NCI-H524 treated with DMSO at 0.1 percent for 48 hours (cell line): ENCODE measurements around the gene TNIP1.

Experiments
- DNase-seq: peaks from one replicate; lab custom pipeline; 2025; lab: John Stamatoyannopoulos, UW

The TNIP1 gene

DNA sequence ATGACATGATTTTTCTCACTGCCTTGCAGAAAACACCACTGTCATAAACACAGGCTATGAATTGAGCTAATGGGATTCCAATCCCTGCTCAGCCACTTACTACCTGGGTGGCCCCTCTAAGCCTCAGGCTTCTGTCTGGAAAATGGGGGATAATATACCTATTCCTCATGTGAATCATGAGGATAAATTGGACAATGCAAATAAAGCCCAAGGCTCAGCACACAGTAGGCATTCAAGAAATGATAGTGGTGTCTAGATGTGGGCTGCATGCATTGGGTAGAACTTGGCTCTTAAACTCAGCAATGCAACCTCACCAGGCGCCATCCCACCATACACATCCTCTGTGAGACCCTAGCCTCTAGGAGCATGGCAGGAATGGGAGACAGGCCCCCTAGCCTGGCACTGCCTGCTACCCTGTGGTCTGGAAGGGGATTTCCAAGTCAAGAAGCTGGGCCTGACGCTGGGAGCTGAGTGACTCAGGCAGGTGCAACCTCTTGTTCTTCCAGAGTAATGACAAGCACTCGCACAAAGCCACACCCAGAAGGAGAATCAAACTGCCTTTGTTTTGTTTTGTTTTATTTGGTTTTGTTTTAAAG lies 2.3 kb upstream of the TNIP1 start:
- no peak for DNase-seq

DNA sequence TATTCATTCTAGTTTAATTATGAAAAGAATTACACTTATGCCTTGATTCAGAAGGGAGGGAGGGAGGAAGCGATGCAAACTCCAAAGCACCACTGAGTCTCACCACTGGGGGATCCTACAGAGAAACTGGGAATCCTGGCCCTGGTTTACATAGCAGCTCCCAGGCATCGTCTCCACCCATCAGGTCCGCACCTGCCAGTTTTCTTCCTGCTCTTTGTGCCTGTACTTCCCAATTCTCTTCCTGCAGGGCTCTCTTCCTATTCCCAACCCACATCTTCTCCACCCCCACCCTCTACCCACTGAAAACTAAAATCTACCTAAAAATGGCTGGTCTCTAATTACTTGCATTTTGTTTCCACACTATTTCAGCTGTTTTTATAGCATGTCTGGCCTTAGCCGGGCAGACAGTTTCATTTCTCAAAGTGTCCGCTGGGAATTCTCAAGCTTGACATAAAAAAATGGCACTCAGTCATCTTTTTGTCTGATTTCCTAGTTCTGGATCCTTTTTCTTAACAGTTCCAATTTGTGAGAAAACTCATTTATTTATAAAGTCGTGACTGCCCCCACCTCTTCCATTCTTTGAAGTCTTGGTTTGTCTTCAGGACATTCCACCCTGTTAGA lies 1.6 kb upstream of the TNIP1 start:
- DNase-seq: no peak

DNA sequence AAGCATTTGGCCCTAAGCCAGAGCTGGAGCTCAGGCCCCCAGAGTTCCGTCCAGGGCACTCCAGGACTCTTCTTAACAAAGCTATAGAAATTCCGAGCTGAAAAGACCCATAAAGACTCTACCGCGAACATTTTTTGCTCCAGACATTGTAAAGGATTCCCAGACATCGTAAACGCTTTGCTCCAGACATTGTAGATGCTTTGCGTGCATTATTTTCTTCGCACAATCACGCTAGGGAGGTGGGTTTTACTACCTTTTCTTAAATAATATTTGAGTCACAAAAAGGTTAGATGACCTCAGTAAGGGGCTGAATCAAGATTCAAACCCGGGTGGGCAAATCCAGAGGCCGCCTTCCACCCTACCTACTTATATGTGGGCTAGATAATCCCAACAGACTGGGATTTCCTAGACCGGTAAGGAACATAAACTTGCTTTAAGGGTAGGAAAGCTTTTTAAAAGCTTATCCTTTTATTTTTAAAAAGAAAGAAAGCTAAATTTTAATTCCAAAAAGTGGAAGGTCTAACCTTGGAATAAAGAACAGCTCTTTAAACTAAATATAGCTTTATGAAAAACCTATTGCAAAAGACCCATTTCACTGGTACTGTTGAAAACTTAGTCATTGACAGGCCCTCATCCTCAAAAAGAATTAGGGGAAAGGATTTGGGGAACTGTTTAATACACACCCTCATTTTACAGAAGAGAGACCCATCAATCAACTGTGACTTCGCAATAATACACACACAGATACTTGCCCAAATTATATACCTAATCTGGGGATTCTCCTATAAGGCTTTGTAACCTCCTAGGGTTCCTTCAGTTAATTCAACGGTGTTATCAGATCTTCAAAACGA lies 822 bp upstream of the TNIP1 start:
- no peak for DNase-seq

DNA sequence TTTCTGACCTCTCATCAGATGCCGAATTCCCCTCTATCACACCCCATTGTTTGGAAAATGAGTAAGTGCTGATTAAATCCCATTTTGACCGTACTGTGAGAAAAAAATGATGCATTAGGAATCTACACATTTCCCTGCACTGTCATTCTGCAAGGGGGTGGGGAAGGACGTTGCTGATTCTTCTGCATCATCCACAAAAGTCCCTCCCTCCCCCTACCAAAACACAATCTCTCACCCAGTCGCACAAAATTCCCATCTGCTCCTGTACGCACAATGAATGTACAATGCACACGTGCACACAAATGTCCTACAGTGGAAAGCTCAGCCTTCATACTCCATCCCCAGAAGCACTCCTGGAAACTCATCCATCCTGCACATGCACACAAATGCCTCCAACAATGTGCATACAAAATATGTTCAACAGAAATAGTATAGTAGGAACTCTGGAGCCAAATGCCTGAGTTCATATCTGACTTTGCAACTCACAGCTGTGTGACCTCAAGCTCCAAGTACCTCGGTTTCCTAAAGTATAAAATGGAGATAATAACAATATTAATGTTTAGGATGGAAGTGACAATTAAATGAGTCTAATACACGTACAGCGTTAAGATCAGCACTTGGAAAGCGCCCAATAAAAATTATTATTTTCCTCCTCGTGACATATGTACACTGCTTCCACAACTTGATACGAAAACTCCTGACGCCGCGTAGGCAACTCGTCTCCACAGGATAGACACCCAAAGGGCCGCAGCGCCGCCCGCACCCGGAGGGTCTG lies 809 bp downstream of the TNIP1 start:
- no peak for DNase-seq

DNA sequence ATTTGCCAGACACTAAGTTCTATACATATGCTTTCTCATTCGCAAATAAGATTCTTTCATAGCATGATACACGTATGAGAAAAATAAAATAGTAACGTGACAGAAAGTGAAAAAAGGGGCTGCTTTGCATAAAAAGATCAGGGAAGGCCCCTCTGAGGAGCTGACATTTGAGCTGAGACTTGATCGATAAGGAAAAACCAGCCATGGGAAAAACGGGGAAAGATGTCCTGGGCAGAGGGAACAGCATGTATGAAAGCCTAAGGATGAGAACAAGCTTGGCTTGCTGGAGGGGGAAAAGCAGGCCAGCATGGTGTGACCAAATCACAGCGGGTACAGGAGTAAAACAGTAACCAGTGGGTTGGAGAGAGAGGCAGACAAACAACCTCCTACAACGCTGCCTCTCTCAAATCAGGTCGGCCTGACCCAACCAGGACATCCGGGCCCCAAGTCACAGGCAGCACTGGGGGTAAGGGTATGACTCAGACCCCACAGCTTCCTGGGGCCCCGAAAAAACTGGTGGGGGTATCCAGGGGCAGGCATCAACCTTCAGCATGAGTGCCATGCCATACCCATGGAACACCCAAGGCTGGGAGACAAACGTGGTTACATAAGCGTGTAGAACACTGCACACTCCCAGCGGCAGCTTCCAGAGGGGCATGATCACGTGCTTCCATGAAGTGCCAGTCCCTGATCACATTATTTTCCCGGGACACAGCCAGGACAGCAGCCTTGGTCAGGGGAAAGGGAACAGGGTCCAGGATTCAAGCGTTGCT lies 2.2 kb downstream of the TNIP1 start:
- DNase-seq: no peak

DNA sequence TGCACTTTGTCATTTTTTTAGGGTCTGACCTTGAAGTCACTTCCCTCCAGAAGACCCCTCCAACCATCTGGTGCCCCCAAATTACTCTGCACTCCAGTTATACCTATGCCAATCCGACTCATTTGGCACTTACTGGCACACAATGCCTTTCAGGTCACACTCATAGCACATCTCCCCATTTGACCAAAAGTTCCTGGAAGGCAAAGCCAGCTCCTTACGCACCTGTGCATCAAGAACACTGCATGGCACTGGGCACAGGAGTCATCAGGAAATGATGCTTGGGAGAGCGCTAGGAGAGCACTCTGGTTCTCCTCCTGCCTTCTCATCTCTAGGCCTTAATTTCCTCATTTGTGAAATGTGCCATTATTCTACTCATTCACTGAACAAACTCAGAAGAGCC lies 2.9 kb downstream of the TNIP1 start:
- no peak for DNase-seq

DNA sequence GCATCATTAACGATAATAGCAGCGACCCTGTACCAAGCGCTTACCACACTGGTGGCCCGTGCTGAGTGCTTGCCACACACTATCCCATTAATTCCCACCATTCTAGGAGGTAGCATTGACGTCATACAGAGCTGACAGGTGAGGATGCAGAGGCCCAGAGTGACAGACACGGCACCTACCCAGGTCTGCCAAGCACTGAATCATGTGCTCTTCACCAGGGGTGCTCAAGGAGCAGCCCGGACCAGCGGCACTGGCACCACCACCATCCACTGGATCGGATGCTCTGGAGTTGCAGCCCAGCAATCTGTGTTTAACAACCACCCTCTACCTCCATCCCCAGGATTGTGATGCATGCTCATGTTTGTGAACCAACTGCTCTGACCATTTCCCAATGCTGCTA lies 3.4 kb downstream of the TNIP1 start:
- no peak for DNase-seq

DNA sequence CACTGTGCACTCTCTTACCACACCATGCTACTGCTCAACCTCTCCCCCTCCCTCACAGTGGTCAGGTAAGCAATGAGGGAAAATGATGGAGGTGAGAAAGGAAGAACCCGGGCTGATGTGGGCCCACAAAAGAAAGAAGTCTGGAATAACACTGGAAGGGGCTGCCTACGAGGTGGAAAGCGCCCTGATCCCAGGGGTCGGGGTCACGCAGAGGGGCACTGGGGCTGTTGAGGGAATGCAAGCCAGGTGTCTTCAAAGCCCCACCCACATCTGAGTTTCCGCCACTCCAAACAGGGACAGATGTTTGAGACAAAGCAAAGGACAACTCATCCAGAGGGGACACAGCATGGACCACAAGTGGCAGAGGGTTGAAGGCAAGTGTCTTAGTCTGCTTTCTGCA lies 4.2 kb downstream of the TNIP1 start:
- DNase-seq: no peak

DNA sequence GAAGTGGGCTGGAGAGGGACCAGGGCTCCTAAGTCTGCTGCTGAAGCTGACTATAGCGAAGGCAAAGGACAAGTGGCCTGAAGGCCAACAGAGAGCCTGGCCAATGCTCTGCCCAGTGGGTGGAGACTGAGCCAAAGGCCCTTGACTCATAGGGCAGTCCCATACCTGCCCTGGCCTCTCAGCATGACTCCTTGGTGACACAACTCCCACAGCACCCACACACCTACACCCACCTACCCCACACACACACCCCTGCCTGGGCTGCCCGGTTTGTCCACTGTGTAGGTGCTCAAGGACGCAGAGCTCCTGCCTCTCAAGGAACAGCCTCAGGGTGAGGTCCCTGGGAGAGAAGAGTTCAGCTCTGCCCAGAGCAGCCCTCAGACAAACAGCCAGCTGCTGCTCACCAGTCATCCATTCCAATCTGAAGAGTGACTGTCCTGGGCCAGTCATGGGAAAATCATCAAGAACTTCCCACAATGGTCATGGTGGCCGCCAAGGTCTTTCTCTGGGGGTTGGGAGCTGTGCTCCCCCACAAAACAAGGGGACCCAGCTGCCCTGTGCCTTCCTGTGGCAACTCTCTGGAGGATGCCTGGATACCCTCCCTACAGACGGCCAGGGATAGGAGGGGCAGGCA lies 5.0 kb downstream of the TNIP1 start:
- no peak for DNase-seq

DNA sequence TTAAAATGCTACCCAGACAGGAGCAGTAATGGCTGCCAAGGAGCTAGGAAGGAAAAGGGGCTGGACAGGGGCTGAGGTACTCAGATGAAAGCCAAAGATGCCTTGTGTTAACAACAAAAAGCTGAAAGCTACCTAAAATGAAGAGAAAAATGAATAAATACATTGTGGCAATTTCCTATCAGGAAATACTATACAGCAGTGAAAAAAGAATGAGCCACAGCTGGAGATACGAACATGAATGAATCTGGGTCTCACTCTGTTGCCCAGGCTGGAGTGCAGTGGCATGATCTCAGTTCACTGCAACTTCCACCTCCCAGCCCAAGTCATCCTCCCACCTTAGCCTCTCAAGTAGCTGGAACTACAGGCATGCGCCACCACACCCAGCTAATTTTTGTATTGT lies 6.3 kb downstream of the TNIP1 start:
- DNase-seq: no peak

DNA sequence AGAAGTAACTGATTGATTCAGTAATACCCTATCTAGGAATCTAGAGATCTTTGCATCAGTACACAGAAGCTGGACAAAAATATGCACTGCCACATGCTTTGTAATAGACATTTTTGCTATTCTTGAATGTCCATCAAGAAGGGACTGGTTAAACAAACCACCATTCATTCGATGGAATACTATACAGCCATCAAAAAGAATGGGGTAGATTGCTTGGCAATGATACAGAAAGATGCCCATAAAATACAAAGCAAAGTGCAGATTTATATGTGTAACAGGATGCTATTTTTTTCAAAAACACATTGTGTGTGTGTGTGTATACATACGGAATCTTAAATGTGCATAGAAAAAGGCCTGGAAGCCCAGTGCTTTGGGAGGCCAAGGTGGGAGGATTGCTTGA lies 7.6 kb downstream of the TNIP1 start:
- no peak for DNase-seq

DNA sequence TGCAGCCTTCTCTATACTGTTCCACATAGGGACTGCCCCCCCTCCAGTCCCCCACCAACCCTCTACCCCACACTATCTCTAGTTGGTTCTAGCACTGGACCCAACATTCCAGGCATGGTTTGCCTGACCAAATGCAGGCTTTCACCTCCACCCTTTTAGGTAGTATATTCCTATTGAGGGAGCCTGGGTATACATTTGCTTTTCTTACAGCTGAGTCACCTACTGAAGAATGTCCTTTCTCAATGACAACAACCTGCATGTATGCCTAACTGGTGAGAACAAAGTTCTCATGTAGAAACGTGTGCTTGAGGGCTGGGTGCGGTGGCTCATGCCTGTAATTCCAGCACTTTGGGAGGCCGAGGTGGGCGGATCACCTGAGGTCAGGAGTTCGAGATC lies 8.2 kb downstream of the TNIP1 start:
- DNase-seq: no peak

DNA sequence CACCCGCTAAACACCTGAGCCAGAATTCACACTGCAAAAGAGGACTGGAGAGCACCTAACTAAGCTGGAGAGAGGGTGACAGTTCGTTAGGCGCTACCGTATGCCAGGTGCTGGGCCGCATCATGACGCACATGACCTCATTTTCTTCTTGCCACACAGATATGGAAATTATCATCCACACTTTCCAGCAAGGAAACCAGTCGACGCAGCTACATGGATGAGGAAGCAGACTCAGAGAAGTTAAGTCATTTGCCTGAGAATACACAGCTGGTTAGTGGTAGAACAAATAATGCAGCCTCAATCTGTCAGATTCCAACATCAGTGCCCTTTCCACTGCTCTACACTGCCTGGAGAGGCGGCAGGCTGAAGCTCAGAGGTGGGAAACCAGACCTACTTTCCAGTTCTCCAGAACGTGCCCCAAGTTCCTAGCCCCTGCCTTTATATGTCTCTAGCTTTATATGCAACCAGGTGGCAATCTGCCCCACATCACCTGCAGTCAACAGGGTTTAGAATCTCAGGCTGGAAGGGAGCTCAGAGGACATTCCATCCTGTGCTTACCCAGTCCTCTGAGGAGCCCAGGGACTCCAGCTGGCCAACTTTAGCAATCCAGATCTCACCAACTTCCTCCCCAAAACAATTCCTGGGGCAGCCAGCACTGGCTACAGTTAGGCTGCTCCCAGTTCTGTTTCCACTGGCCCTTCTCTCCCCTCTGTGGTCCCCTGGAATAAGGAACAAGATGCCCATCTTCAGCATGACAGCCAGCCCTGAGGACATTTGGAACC lies 8.8 kb downstream of the TNIP1 start:
- DNase-seq: no peak

DNA sequence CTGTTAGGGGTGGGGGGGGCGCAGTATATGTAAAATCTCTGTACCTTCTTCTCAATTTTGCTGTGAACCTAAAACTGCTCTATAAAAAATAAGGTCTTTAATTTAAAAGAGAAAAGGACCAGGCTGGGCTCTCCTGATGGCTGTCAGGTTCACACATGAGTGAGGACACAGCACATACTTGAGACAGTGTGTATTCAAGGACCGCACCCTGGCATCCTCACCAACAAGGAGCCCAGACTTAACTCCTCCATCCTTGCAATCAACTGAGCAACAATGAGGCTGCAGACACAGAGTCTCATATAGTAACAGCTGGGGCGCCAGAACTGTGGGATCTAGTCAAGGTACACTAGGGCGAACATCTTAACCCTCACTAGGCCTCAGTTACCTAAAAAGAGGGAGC lies 9.8 kb downstream of the TNIP1 start:
- DNase-seq: no peak

DNA sequence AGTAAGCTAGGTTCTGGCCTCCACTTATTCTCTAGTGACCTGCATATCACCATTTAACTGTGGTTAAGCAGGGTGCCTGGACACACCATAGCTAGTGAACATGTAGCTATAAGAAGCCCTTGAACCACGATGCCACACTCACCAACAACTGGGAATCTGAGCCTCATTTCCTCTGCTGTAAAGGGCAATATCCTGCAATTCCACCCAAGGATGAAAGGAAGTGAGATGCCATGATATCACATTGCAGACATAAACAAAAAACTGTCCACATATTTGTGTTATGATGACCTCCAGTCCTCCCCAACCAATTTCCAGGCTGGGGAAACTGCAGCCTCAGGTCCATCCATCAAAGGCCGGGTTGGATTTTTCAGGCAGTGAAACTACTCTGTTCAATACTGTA lies 10.4 kb downstream of the TNIP1 start:
- DNase-seq: no peak

DNA sequence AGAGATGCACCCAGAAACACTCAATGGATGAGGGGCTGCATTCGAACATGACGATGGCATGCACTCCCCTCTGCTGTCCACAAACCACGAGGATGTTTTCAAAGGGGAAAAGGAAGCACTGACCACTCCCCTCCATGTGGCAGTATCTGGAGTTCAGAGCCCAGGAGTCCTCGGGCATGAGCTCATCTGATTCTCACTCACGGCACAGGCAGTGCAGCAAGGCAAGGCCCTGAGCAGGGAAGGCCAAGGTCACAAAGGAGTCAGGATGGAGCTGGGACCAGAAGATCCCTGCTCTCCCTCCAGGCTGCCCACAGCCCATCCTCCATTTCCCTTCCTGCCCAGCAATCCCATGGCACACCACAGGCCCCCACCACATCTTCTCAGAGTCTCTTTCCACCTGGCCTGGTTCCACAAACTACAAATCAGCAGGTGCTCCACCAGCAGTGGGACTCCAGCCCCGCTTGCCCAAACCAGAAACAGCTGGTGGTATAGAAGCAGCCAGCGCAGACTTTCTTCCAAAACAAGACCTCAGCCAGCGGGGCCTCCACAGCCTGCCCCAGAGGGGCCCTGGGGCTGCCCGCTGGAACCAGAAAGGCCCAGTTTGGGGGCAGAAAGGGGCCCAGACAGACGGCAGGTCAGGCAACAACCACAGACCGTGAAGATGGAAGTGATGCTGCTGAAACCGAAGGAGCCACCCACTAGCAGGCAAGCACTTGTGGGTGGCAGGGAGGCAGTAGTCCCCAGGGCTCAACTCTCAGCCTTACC lies 12.2 kb downstream of the TNIP1 start:
- no peak for DNase-seq

DNA sequence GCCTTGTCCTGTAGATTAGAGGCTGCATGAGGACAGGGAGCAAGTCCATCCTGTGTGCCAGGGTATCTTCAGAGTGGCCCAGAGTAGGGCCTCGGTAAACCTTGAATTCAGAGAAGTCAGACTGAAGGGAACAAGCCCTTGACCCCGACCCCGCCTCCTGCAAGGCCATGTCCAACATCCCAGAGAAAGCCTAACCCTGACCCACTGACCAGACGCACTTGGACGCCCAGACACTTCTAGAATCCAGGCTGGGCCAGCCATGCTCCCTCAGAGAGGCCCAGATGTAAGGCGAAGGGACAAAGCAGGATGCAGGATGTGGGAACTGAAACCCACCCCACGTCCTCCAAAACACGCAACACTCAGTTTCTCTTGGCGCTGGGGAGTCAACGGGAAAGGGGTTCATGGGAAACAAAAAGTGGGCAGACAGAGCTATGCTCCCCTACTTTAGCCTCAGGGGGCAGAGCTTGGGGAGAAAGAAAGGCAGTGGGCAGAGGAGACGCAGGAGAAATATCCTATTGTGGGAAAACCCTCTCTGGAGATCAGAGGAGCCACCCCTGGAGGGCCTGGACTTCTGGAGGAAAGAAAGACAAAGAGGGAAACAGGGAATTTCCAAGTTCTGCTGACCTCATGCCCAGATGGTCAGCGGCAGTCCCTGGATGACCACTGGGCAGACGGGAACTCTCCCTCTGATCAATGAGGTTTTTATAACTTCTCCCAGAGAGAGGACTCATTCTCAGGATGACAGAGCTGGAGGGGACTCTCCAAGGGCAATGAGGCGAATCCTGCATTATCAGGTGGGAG lies 13.0 kb downstream of the TNIP1 start:
- DNase-seq: no peak

DNA sequence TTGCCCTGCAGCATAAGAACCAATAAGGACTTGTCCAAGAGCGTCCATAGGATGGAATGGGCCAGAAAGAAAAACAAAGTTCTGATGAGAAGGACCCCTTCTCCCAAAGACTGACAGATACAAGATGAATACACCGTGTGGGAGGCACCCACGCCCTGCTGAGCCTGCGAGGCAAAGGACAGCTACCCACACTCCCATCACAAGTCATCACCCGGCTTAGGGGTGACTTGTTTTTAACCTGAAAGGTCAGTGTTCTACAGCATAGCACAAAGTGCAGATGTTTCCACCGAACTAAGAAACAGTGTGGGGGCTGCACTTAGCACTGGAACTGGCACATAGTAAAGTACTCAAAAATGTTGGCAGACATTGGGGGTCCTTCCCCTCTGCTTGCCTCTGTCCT lies 13.9 kb downstream of the TNIP1 start:
- no peak for DNase-seq

DNA sequence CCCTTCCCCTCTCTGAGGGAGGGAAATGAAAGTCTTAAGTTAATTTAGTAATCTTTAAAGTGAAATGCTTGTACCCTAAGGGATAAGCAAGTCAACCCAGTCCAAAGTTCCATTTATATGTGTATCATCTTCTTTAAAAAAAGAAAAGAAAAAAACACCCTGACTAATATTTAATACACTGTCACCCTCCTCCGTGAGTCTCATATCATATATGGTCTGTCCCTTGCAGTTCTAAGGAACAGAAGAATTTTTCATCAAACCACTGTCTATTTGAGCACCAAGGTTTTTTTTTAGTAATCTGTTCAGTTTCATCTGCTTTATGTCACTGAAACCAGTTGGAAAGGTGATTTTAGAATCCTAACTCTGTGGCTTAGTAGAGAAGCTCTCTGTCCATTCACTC lies 15.2 kb downstream of the TNIP1 start:
- no peak for DNase-seq
